Muscle layer of duodenum (tissue), 2 donors: ENCODE data around the gene MRPL10.
A peak's percentile ranks its signal among the peaks of the same experiment; 100 is the strongest.

ENCODE experiments used
- H3K27ac ChIP-seq: one replicate; pipeline ENCODE4 v1.7.0; 2013; ENCODE audit warnings: mild to moderate bottlenecking, low read length
- H3K27me3 ChIP-seq: one replicate; pipeline ENCODE4 v1.7.0; 2013; ENCODE audit warnings: low read depth, mild to moderate bottlenecking, control low read depth, low read length
- H3K36me3 ChIP-seq, 2 donors: one replicate each; pipeline ENCODE4 v1.7.0; 2013; ENCODE audit warnings: low read length in 2 of 2, control low read depth in 1 of 2, mild to moderate bottlenecking in 1 of 2; ENCODE audit not compliant: insufficient read depth in 2 of 2, control insufficient read depth in 1 of 2
- H3K4me1 ChIP-seq, 2 donors: one replicate each; pipeline ENCODE4 v1.7.0; 2013; ENCODE audit warnings: low read length in 2 of 2, mild to moderate bottlenecking in 2 of 2, control low read depth in 1 of 2, moderate library complexity in 1 of 2; ENCODE audit not compliant: insufficient read depth in 2 of 2, control insufficient read depth in 1 of 2
- H3K4me3 ChIP-seq, 2 donors: one replicate each; pipeline ENCODE4 v1.7.0; 2013; ENCODE audit warnings: low read length in 2 of 2, low read depth in 1 of 2, mild to moderate bottlenecking in 1 of 2
- H3K9me3 ChIP-seq, 2 donors: one replicate each; pipeline ENCODE4 v1.7.0; 2013; ENCODE audit warnings: low read length in 2 of 2, control low read depth in 1 of 2, mild to moderate bottlenecking in 1 of 2; ENCODE audit not compliant: control insufficient read depth in 1 of 2
- donor health status: healthy.

The MRPL10 gene

GRCh38 chr17:47831003-47831933 lies at the start of gene MRPL10, which contains the start of gene LRRC46:
Gene MRPL10 (minus strand): TSS chr17:47831541. CDS start chr17:47831511, 30 bp downstream.
Gene LRRC46 (plus strand): TSS chr17:47831670. CDS start chr17:47831990, 320 bp downstream.
- Histone ChIP-seq H3K4me1 (peaks cover 4 to 24% of the 10 kb centered on the region in 2 donors), H3K27me3 (no peaks in the 10 kb centered on the region), H3K27ac (peak within 1 kb of the TSS; percentile 96), H3K9me3 (no peaks in the 10 kb centered on the region), H3K4me3 (peak within 1 kb of the TSS; percentile 82 to 100), H3K36me3 (peaks cover 25 to 33% of the 10 kb centered on the region in 2 donors)

- peaks cover 6% of the 10 kb centered on the region for H3K27me3 ChIP-seq
- no peaks in the 10 kb centered on the region for H3K9me3 ChIP-seq
- H3K36me3 ChIP-seq = no peaks in the 10 kb centered on the region
- no peak overlapping the region for H3K4me3 ChIP-seq
- H3K27ac ChIP-seq = no peak overlapping the region
- peaks cover 5 to 6% of the 10 kb centered on the region in 2 donors for H3K4me1 ChIP-seq
Observed at GRCh38 chr17:47879776-47880454, 48.6 kb upstream of the MRPL10 start.

- no peak overlapping the region for H3K4me3 ChIP-seq
- H3K36me3 ChIP-seq = no peaks in the 10 kb centered on the region
- peaks cover 6% of the 10 kb centered on the region for H3K27me3 ChIP-seq
- H3K27ac ChIP-seq = no peak overlapping the region
- H3K4me1 ChIP-seq = peaks cover 5 to 6% of the 10 kb centered on the region in 2 donors
- no peaks in the 10 kb centered on the region for H3K9me3 ChIP-seq
Observed at GRCh38 chr17:47879028-47879585, 47.8 kb upstream of the MRPL10 start.

- no peak overlapping the region for H3K27ac ChIP-seq
- H3K4me1 ChIP-seq = peaks cover 5 to 6% of the 10 kb centered on the region in 2 donors
- H3K36me3 ChIP-seq = no peaks in the 10 kb centered on the region
- no peak overlapping the region for H3K4me3 ChIP-seq
- H3K27me3 ChIP-seq = peaks cover 6% of the 10 kb centered on the region
- H3K9me3 ChIP-seq = no peaks in the 10 kb centered on the region
Observed at GRCh38 chr17:47878203-47879027, 47.1 kb upstream of the MRPL10 start.

GRCh38 chr17:47877368-47878034 lies 46.2 kb upstream of the MRPL10 start:
- peaks cover 11% of the 10 kb centered on the region for H3K27me3 ChIP-seq
- no peak overlapping the region for H3K27ac ChIP-seq
- H3K9me3 ChIP-seq = no peaks in the 10 kb centered on the region
- no peaks in the 10 kb centered on the region for H3K36me3 ChIP-seq
- no peak overlapping the region for H3K4me3 ChIP-seq
- H3K4me1 ChIP-seq = peaks cover 5 to 6% of the 10 kb centered on the region in 2 donors

- no peaks in the 10 kb centered on the region for H3K4me1 ChIP-seq
- no peak overlapping the region for H3K27ac ChIP-seq
- no peaks in the 10 kb centered on the region for H3K9me3 ChIP-seq
- peaks cover 17% of the 10 kb centered on the region for H3K27me3 ChIP-seq
- no peaks in the 10 kb centered on the region for H3K36me3 ChIP-seq
- H3K4me3 ChIP-seq = no peak overlapping the region
Observed at GRCh38 chr17:47875011-47875985, 44.0 kb upstream of the MRPL10 start.

GRCh38 chr17:47873200-47874090 lies 42.1 kb upstream of the MRPL10 start:
- Histone ChIP-seq H3K9me3 (no peaks in the 10 kb centered on the region), H3K27me3 (peaks cover 17% of the 10 kb centered on the region), H3K36me3 (no peaks in the 10 kb centered on the region), H3K27ac (no peak overlapping the region), H3K4me1 (no peaks in the 10 kb centered on the region), H3K4me3 (no peak overlapping the region)

GRCh38 chr17:47872651-47873161 lies 41.4 kb upstream of the MRPL10 start:
- no peak overlapping the region for H3K4me3 ChIP-seq
- H3K27ac ChIP-seq = no peak overlapping the region
- H3K9me3 ChIP-seq = no peaks in the 10 kb centered on the region
- peaks cover 10% of the 10 kb centered on the region for H3K27me3 ChIP-seq
- H3K36me3 ChIP-seq = no peaks in the 10 kb centered on the region
- no peaks in the 10 kb centered on the region for H3K4me1 ChIP-seq
